ENCODE results near the gene SUSD1. TPM values are rescaled to one million over a fixed set of nuclear protein-coding genes. Genes with fewer than 3 reads are reported as not detected.

SUSD1 gene
- total RNA-seq, 1 experiment from 2014 or later, result 7.9 TPM

Other genes starting within 250 kb of the SUSD1 start
- 102 TPM for gene PTBP3, start 158.3 kb upstream of the SUSD1 start, total RNA-seq (2021; ENCODE audit: unreplicated experiment)
- gene HSDL2, start 204.8 kb upstream of the SUSD1 start, total RNA-seq (2021; ENCODE audit: unreplicated experiment), result 33.9 TPM

All from HCT116 (cell line).